Ishikawa (cell line): ENCODE measurements around the gene HBEGF.

Experiments
- CEBPB ChIP-seq: IDR thresholded peaks from 2 replicates; pipeline ENCODE4 v1.6.1; 2012
- CREB1 ChIP-seq: IDR thresholded peaks from 2 replicates; pipeline ENCODE4 v1.6.1; 2012; ENCODE audit warnings: low read depth
- EGR1 ChIP-seq: IDR thresholded peaks from 2 replicates; pipeline ENCODE4 v1.6.1; 2012
- EP300 ChIP-seq: IDR thresholded peaks from 2 replicates; pipeline ENCODE4 v1.6.1; 2012; ENCODE audit warnings: borderline replicate concordance
- FOXM1 ChIP-seq: IDR thresholded peaks from 2 replicates; pipeline ENCODE4 v1.6.1; 2012; ENCODE audit warnings: low read depth, borderline replicate concordance
- NFIC ChIP-seq: IDR thresholded peaks from 2 replicates; pipeline ENCODE4 v1.6.1; 2012
- RAD21 ChIP-seq: IDR thresholded peaks from 2 replicates; pipeline ENCODE4 v1.6.1; 2012; ENCODE audit warnings: low read depth
- REST ChIP-seq: IDR thresholded peaks from 2 replicates; pipeline ENCODE4 v1.6.1; 2012; ENCODE audit warnings: low read depth, mild to moderate bottlenecking
- TAF1 ChIP-seq: IDR thresholded peaks from 2 replicates; pipeline ENCODE4 v1.6.1; 2012; ENCODE audit warnings: low read depth, mild to moderate bottlenecking
- TCF12 ChIP-seq: IDR thresholded peaks from 2 replicates; pipeline ENCODE4 v1.6.1; 2012; ENCODE audit warnings: low read depth
- TEAD4 ChIP-seq: IDR thresholded peaks from 2 replicates; pipeline ENCODE4 v1.6.1; 2012
- YY1 ChIP-seq: IDR thresholded peaks from 2 replicates; pipeline ENCODE4 v1.6.1; 2012; ENCODE audit warnings: low read depth
- ZBTB7A ChIP-seq: IDR thresholded peaks from 2 replicates; pipeline ENCODE4 v1.6.1; 2012; ENCODE audit warnings: low read depth
- TF ChIP-seq, protein P1 (sequence below): IDR thresholded peaks from 2 replicates; pipeline ENCODE4 v1.6.1; 2012
- TF ChIP-seq, protein P2 (sequence below): IDR thresholded peaks from 2 replicates; pipeline ENCODE4 v1.6.1; 2012

Gene HBEGF

GRCh38 chr5:140351609-140352334 lies 5.4 kb upstream of the HBEGF start:
- TF ChIP-seq RAD21 (peak; percentile 79), NFIC (no peak), EGR1 (no peak), EP300 (no peak)
- TF ChIP-seq, protein P1, sequence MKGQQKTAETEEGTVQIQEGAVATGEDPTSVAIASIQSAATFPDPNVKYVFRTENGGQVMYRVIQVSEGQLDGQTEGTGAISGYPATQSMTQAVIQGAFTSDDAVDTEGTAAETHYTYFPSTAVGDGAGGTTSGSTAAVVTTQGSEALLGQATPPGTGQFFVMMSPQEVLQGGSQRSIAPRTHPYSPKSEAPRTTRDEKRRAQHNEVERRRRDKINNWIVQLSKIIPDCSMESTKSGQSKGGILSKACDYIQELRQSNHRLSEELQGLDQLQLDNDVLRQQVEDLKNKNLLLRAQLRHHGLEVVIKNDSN: no peak

DNA sequence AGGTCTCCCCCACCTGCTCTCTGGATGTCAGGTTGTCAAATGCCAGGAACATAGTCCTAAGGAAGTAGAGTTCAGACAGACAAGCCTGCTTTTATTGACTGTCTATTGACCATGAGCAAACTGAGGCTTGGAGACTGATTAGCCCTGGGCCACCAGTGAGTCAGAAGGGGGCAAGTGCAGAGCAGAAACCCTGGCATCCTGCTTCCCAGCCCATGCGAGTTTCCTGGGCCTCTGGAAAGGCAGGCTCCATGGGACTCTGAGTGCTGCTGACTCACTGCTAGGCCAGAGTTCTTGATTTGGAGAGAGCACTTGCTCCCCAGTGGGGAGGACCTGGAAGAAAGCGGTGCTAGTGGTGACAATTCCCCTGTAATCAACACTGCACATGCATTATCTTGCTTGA lies 2.8 kb upstream of the HBEGF start:
- TF ChIP-seq YY1: no peak
- no peak for TF ChIP-seq EGR1
- TF ChIP-seq FOXM1: no peak
- no peak for TF ChIP-seq CEBPB

GRCh38 chr5:140348104-140348503 lies 1.7 kb upstream of the HBEGF start:
- TF ChIP-seq, protein P2, sequence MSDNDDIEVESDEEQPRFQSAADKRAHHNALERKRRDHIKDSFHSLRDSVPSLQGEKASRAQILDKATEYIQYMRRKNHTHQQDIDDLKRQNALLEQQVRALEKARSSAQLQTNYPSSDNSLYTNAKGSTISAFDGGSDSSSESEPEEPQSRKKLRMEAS: no peak
- TF ChIP-seq TAF1: no peak
- TF ChIP-seq TEAD4: no peak
- TF ChIP-seq ZBTB7A: no peak
- no peak for TF ChIP-seq REST
- TF ChIP-seq RAD21: no peak
- no peak for TF ChIP-seq CREB1
- no peak for TF ChIP-seq FOXM1
- no peak for TF ChIP-seq CEBPB
- no peak for TF ChIP-seq EP300
- TF ChIP-seq YY1: no peak
- TF ChIP-seq, protein P1: no peak
- no peak for TF ChIP-seq EGR1
- TF ChIP-seq TCF12: no peak
- TF ChIP-seq NFIC: no peak

DNA sequence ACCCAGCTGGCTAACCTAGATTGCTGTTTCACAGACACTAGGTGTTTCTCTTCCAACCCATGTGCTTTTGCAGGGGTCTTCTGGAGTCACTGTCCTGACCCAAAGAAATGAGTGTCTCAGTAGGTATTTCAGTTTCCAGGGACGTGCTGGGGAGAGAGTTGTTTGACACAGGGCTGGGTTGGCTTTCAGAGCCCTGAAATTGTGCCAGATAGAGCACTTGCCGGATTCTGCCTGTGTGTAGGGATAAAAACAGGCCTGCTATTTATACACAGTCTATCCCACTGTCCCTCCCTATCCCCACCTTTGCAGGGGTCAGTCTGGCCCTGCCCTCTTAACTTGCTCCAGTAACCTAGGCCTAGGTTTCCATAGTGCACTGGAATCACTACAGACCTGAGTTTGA lies 957 bp upstream of the HBEGF start:
- TF ChIP-seq EGR1: no peak
- TF ChIP-seq REST: no peak
- no peak for TF ChIP-seq CREB1
- no peak for TF ChIP-seq FOXM1
- no peak for TF ChIP-seq EP300
- TF ChIP-seq TCF12: no peak
- no peak for TF ChIP-seq ZBTB7A
- TF ChIP-seq YY1: no peak
- TF ChIP-seq, protein P2: no peak
- TF ChIP-seq NFIC: no peak
- no peak for TF ChIP-seq RAD21
- TF ChIP-seq TEAD4: no peak
- no peak for TF ChIP-seq CEBPB
- TF ChIP-seq, protein P1: no peak
- TF ChIP-seq TAF1: no peak

- no peak for TF ChIP-seq CEBPB
- no peak for TF ChIP-seq REST
- TF ChIP-seq RAD21: peak; percentile 27; the same call in 1 of the 2 replicates
Observed at GRCh38 chr5:140345919-140346347, 470 bp downstream of the HBEGF start.
